ENCODE results near the gene ZWILCH.
"Not testable (repeated sequence)": the region's sequence is repeated elsewhere in the genome, so short reads cannot be mapped to it uniquely, and the experiment has no call there.

Gene ZWILCH

DNA sequence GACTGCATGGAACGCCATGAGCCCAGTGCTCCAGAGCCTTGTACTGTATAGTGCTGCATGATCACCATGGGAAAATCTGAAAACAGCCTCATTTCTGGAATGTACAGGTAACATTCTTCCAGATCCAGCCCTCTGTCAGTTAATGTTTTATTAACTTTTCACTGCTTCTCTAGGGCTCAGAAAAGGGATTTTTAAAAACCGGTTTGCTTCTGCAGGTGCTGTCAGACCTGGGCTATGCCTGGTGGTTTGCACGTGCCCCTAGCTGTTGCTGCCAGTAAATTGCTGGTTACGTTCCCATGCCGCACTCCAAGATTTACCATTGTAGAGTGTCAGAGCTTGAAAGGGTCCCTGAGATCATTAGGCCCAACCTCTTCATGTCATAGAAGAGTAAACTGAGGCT, 16.6 kb upstream of the ZWILCH start:
- DNase-seq (ENCODE audit: low spot score): no peak

DNA sequence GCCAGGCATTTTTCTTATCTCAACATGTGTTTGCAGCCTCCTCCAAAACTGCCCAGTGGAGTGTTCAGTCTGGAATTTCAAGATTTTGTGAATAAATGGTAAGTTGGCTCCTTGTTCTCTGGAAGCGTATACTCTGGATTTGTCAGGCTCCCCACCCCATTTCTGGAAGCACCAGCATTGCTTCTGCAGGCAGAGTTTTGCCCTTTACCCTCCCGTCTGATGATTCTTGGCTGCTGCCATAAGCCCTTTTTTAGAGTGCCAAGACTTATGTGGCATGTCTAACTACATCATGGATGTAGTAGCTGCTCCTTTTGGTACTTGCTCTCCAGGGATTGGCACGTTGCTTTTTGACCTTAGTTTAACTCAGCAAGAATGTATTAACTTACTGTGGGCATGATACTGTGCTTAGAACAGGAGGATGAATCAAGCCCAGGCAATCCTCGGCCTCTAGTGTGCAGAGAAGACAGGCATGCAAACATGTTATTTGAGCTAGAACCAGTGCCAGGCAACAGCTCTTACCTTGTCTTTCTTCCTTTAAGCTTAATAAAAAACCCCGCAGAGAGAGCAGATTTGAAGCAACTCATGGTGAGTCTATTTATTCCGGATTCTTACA, 15.8 kb upstream of the ZWILCH start:
- DNase-seq (ENCODE audit: low spot score): no peak

DNA sequence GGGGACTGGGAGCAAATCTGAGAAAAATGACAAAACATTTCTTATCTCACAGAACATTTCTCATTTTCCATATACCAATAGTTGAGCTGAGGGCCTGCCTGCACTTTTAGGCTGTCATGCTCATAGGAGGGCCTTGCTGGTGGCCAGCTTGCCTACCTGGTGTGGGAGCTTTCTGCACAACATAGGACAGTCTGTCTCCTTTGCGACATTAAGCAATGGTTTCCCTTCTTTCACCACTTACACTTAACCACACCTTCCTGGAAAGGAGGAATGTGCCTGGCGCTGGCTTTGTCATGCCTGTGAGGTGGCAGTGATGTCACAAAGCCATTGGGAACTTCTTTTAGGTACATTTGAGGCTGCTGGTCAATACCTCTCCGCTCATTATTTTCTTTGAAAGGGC, 13.3 kb upstream of the ZWILCH start:
- no peak for DNase-seq (ENCODE audit: low spot score)

DNA sequence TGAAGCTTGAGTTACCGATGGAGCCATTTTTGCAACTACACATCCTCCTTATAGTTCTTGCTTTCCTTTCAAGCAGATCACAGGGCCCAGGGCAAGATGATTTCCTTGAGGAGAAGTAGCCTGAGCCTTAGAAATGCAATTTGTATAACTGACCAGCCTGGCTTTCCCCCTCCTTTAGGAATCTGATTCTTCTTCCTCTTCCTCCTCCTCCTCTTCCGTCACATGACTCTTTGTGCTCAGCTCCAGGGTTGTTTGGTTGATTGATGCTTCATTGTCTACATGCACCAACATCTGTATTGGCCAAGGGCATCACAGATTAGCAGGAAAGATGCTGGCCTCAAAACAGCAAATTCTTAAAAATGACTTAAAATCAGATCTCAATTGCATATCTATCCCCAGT, 10.9 kb upstream of the ZWILCH start:
- DNase-seq (ENCODE audit: low spot score): no peak

DNA sequence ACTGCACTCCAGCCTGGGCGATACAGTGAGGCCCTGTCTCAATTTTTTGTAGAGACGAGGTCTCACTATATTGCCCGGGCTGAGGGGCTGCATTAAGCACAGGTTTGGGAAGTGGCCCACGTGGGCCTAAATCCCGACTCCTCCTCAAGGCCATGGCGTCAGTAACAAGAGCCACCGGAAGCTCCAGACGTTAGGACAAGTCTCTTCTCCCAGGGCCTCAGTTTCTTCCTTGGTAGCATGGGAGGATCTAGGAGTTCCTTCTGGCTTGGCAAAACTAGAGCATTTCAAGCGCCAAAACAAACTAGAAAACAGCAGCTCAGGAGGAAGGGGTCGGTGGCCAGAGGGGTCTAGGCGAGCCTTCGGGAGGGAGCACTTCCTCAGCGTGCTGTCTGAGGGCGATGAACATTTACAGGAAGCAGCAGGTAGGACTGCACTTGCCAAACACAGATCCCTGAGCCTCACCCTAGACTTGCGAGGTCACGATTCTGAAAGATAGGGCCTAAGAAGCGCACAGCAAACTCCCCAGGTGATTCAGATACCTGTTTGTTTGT, 8.1 kb upstream of the ZWILCH start:
- DNase-seq (ENCODE audit: low spot score): peak; percentile 54

DNA sequence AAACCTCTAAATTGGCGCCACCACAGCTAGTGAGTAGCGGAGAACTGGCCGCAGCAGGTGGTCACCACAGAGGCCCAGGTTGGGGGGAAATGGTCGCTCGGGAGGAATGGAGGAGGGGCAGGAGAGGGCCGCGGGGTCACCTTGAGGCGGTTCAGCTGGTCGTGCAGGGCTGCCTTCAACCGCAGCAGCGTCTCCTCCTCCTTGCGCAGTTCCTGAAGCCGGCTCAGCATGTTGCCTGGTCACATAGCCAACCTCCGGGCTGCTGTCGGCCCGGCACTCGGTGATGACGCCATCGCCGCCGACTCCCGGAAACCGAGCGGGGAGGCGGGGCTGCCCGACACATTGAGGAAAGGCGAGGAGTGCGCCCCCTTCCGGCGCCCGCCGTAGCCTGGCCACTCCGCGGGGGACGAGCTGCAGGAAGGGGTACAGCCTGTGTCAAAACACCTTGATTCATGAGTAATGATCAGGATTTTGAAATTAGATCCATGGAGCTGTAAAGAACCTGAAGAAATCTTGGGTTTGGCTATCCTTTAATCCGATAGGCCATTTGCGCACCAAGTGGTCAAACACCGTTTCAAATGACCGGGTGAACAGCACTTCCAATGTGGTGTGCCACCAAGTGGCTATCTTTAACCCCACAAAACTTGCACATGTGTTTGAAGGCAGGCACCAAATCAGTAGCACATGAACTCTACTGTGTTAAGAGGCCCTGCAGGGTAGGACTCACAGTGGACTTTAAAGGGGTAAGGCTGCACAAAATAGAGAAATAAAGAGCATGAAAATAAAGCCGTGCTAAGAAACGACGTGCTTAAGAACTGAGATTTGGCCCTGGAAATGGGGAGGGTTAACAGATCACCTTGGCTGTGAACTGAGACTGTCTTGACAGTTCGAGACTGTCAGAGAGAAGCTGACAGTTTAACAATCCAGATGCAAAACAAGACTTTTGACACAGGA, 7.3 kb upstream of the ZWILCH start, which contains the start of gene SNAPC5:
Gene SNAPC5, minus strand, starts transcription at position 261 of the 954 bp plus-strand sequence. Its CDS starts 31 bp downstream, at position 230.
- peak; percentile 99 for DNase-seq (ENCODE audit: low spot score)

DNA sequence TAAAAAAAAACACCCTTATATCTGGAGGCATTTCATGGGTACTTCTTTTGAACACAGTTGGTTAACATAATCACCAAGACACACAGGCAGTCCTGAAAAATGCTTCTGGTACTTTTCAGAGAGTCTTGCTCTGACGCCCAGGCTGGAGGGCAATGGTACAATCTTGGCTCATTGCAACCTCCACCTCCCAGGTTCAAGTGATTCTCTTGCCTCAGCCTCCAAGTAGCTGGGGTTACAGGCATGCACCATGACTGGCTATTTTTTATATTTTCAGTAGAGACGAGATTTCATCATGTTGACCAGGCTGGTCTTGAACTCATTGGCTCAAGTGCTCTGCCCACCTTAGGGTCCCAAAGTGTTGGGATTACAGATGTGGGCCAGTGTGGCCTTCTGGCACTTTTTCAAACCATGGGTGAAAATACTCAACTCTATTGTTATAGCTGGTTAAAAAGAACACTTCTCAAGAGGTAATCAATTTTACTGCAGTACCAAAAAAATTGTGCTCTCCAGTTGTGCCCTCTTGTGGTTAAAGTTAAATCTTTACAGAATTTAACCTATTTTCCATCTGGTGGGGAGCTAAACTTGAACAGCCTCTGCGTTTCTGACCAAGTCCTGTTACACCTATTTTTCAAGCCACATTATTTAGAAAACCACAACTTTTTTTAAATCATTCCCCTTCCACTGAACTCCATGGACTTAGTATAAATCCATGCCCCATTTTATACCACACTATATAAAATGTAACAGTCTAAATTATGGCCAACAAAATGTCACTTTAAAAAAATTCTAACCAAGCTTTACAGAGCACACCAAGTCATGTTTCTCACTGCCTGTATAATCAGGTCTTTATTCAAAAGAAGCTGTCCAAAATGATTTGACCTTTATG, 6.4 kb upstream of the ZWILCH start:
- DNase-seq (ENCODE audit: low spot score): no peak

DNA sequence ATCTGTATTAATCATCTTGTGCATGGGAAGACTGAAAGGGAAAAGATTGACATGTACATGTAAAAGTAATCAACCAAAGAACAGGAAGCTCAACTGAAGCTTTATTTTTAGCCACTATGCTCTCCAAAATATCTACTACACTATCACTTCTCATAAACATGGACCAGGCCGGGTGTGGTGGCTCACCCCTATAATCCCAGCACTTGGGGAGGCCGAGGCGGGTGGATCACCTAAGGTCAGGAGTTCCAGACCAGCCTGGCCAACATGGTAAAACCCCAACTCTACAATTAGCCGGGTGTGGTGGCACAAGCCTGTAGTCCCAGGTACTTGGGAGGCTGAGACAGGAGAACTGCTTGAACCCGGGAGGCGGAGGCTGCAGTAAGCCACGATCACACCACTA, 4.8 kb upstream of the ZWILCH start:
- DNase-seq (ENCODE audit: low spot score): not testable (repeated sequence)

DNA sequence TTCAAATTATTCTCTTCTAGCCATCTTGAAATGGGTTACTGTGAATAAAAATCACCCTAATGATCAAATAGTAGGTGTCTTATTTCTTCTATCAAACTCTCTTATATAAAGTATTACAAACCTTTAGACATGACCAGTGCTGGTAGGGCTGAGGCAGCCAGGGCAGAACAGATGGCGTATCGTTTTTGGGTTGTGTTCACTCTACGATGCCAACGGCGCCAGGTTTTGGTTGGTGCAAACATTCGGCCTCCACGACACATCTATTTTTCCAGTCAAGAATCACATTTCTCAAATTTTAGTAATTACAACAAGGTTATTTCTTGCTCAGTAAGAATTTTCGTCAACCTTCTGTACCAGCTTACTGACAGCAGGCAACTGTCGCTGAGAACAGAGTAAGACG, 2.6 kb upstream of the ZWILCH start:
- no peak for DNase-seq (ENCODE audit: low spot score)

DNA sequence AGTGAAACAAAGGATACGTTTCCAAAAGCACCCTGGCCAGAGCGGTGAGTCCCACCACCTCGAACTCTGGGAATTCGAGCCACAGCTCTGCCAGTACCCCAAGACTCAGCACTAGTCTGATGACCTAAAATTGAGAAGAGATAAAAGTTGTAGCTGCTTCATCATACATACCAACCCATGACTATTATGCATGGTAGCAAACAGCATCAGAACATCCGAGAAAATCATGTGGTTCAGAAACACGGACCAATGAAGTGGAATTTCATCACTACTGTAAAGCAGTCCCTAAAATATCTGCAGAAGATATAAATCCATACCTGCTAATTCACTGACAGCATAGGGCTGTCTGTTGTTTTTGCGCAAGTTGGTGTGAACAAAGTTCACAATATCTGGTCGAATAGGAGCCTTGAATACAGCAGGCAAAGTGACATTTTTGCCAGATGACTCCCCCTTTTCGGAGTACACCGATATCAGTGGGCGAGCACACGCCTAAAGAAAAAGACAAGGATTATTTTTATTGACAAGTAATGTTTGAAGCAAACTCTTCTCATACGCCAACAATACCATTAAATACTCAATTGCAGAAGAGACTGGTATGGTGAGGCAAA, 2.0 kb upstream of the ZWILCH start:
- DNase-seq (ENCODE audit: low spot score): not testable (repeated sequence)

DNA sequence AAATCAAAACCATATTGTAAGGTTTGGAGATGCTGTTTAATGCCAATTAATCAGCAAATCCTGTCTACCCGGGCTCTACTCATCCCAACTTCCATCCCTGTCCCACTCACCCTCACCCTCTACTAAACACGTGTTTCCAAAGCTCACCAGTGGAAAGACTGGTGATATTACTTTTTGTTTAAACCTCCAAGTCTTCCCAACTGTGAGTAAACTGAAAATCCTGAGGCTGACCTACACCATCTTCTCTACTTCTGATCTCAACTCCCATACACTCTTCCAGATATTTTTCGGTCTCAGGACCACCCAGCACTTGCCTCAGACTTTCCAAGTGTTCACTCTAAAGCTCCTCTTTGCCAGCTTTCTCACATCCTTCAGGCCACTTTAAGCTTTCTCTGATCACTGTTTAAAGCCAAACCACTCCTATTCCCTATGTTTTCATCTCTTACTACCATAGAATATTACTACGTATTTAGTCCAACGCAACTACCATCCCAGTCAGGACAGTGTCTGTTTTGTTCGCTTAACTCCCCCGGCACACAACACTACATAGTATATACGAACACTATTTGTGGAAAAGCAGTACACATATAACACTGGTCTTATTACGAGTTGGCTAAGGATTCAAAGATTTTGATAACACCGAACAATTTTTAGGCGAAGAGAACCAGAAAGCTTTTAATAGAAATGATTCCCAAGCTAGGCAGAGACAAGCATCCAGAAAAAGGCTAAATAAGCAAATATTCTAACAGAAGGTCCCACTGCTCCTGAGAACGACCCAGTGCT, 1.2 kb upstream of the ZWILCH start:
- no peak for DNase-seq (ENCODE audit: low spot score)

DNA sequence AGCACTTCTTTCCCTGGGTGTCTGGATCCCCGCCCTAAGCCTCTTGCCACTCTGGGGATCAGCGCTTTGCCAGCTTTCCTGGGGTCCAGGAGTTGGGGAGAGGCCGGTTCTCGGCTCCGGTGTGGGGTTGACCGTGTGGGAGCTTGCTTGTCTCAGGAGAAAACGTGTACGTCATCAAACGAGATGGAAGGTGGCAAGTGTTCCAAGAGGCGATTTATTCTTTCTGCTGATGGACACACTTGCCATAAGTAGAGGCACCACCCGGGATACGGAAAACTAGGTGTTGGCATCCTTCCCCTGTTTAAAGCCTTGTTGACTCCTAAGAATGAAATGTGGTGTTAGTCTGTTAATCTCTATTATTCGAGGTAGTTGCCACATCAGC, 295 bp downstream of the ZWILCH start:
- peak; percentile 76 for DNase-seq (ENCODE audit: low spot score)

DNA sequence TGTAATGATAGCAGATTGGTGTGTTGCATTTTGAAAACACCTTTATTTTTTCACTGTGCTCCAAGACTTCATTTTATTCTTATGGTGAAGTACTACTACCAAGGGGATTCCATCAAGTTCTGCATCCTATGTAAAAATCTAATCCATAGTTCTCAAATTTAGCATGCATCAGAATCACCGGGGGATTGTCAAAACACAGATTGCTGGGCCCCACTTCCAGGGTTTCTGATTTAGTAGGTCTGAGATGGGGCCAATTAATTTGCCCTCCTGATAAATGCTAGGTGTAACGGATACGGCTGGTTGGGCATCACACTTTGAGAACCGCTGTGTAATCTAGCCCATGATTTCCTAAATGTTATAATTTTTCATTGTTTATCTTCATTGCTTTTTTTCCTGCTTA, 692 bp downstream of the ZWILCH start:
- no peak for DNase-seq (ENCODE audit: low spot score)

DNA sequence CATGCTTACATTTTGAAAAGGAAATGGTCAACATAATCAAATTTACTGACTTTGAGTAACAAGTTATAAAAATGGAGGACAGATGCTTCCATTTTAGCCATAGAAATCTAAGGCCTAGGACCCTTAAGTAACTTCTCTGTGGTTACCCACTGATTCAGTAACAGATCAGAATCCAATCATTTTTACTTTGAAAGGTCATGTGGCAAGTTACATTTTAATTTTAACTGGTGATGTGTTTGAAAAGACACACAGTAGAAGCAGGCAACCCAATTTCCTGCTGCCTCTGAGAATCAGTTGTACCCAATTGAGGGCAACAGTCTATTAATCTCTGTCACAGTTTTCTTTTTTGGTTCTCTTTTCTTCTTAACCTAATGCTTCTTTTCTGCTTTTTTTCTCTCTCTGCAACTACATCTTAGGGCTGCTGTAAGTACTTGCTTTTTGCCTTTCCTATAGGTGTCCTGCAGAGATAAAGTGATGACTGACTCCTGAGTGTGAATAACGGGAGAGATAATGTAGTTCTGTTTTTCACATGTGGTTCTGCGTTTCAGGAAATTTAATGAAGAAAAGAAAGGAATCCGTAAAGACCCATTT, 3.3 kb downstream of the ZWILCH start:
- DNase-seq (ENCODE audit: low spot score): no peak

DNA sequence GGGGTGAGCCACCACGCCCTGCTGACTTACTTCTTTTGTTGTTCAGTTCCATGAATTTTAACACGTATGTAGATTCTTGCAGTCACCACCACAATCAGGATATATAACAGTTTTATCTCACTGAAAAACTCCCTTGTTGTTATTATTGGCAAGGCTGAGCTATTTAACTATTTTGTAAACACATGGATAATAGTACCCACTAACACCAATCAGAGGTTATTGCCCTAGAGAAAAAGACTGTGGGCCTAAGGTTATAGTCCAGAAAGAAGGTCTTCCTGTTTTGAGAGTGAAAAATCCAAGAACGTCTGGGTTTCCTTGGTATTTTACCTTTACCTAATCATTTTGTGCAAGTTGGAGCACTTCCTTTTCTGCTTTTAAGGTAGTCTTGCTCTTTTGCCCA, 9.5 kb downstream of the ZWILCH start:
- no peak for DNase-seq (ENCODE audit: low spot score)

DNA sequence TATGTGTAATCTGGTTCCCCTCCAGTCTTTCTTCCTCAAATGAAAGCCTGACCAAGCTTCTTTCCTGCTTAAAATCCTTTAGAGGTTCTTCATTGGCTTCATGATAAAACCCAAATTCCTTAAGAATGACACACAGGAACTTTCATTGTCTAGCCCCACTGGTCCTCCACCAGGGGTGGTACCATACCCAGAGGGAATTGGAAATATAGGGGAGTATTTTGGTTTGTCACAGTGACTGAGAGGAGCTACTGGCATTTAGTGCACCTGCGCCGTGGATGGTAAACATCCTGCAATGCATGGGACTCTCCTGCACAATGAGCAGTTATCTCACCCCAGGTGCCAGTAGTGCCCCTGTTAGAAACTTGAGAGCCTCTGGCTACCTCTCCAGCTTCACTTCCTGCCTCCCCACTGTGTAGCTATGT, 10.8 kb downstream of the ZWILCH start:
- no peak for DNase-seq (ENCODE audit: low spot score)

DNA sequence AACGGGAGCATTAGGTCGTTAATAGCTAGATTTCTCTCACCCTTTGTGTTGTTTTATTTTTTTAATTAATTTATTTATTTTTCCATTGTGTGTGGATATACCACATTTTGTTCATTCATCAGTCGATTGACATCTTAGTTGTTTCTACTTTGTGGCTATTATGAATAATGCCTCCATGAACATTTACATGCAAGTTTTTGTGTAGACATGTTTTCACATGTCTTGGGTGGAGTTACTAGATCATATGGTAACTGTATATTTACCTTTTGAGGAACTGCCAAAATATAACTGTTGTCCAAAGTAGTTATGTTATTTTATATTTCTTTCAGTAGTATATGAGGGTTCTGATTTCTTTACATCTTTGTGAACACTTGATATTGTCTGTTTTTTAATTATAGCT, 18.8 kb downstream of the ZWILCH start:
- no peak for DNase-seq (ENCODE audit: low spot score)

DNA sequence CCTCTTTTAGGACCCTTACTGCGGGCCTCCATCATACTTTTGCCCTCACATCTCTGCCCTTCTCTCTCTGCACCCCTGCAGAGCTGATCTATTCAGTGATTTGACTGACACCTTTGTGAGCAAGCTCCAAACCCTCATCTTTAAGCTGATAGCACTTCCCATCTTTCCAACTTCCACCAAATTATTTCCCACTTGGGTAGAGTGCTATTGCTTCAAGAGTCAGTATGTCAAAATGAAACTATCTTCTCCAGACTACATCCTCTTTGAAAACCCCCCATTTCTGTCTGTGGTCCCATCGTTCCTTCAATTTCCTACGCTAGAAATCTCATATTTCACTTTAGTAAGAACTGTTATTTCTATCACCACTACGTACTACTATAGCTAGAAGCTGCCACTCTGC, 19.7 kb downstream of the ZWILCH start:
- no peak for DNase-seq (ENCODE audit: low spot score)

DNA sequence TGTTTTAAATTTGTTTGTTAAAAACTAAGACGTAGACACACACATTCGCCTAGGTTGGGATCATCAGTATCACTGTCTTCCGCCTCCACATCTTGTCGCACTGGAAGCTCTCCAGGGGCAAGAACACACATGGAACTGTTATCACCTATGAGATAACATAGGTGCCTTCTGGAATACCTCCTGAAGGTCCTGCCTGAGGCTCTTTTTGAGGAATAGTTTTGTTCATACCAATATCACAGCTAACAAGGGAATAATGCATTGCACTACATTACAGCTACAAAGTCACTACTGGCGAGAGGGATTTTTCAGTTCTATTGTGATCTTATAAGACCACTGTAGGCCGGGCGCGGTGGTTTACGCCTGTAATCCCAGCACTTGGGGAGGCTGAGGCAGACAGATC, 29.9 kb downstream of the ZWILCH start:
- DNase-seq (ENCODE audit: low spot score): no peak

DNA sequence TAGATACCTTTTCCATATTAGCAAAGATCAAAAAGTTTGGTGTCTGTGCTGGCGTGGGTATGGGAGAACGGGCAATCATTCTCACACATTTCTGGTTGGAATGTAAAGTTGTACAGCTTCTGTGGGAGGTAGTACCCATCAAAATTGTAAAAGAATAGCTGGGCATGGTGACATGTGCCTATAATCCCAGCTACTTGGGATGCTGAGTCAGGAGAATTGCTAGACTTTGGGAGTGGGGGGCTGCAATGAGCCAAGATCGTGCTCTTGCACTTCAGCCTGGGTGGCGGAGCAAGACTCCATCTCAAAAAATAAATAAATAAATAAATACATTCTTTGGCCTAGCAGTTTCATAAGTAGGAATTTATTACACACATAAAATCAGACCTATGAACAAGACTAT, 37.8 kb downstream of the ZWILCH start:
- no peak for DNase-seq (ENCODE audit: low spot score)

DNA sequence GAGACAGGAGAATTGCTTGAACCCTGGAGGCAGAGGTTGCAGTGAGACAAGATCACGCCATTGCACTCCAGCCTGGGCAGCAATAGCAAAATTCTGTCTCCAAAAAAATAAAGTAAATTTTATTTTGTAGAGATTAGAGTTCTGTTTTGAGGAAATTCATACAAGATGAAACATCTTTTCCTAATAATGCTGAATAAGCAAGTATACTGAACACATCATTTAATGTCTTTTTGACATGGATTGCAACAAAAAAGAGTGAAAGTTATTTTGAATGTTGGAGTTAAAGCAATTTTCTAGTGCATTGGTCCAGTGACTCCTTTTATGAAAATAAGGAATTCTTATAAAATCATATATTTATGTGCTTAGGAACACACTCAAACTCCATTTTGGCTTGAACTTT, 40.1 kb downstream of the ZWILCH start:
- DNase-seq (ENCODE audit: low spot score): no peak
